ENCODE results near the gene NLRC3.

Gene NLRC3

DNA sequence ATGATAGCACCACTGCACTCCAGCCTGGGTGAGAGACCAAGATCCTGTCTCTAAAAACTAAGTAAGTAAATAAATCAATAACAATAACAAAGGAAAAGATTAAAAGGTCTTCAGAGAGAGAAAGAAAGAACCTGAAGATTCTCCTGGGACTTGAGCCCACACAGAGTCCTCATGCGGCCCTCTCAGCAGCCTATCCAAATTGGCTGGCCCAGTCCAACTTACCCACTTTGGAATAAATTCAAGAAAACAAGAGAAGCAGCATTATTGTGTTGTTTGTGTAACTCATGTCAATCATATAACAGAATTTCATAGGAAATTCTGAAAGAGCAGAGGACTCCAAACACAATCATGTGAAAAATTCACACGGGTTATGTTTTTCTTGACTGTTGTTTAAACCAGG is 30.4 kb upstream of the NLRC3 start:
- DNase-seq (ENCODE audit: insufficient read length, low spot score) (no peak), FAIRE-seq (no peak)
- no peak for TF ChIP-seq POLR2A (IDR thresholded peaks at IDR 0.05; ENCODE audit: low read depth, low read length)

DNA sequence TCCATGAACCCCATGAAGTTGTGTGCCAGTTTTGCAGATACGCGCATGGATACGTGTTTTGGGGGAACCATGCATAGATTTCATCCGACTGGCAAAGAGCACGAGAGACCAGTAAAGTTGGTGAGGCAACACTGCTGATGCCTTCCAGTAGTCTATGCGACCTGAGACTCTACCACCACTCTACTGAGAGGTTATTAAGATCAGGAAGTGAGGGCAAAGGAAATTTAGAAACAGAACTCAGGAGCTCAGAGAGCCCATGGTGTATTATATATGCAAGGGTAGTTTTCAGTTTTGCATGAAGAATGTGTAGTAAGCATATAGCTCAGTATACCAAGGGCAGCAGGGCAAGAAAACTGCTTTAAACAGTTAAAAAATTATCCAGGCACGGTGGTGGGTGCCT is 30.0 kb upstream of the NLRC3 start:
- no peak for DNase-seq (ENCODE audit: insufficient read length, low spot score)
- TF ChIP-seq POLR2A (IDR thresholded peaks at IDR 0.05; ENCODE audit: low read depth, low read length): no peak
- no peak for FAIRE-seq

DNA sequence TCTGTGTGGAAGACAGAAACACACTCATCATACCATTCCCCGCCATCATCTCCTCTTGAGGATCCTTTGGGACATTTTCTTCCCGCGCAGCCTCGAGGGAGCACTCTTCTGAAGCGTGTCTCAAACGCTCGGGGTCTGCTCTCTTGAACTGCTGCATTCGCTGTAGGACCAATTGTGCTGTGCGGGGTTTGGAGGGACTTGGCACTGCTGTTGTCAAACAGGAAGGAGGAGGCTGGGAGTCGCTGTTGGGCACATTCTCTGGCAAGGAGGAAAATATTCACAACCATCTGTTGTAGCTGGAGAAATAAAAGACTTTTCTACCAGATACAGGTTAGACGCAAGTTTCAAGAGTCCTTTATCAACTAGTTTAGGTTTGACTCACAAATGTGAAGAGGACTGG is 29.2 kb upstream of the NLRC3 start:
- DNase-seq (ENCODE audit: insufficient read length, low spot score): no peak
- no peak for TF ChIP-seq POLR2A (IDR thresholded peaks at IDR 0.05; ENCODE audit: low read depth, low read length)
- no peak for FAIRE-seq

DNA sequence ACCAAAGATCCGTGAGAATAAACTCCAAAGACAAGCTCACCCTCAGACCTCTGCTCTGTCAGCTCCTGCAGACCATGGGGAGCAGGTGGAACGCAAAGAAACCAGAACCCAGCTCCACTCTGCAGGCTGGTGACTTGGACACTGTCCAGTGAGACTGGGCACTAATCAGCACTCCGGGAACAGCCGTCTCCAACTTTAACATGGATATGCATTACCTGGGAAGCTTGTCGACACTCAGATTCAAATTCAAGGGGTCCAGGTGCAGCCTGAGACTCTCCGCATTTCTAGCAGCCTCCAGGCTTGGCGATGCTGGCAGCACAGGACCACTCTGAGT is 25.1 kb upstream of the NLRC3 start:
- no peak for TF ChIP-seq POLR2A (IDR thresholded peaks at IDR 0.05; ENCODE audit: low read depth, low read length)
- DNase-seq (ENCODE audit: insufficient read length, low spot score) (no peak), FAIRE-seq (no peak)

DNA sequence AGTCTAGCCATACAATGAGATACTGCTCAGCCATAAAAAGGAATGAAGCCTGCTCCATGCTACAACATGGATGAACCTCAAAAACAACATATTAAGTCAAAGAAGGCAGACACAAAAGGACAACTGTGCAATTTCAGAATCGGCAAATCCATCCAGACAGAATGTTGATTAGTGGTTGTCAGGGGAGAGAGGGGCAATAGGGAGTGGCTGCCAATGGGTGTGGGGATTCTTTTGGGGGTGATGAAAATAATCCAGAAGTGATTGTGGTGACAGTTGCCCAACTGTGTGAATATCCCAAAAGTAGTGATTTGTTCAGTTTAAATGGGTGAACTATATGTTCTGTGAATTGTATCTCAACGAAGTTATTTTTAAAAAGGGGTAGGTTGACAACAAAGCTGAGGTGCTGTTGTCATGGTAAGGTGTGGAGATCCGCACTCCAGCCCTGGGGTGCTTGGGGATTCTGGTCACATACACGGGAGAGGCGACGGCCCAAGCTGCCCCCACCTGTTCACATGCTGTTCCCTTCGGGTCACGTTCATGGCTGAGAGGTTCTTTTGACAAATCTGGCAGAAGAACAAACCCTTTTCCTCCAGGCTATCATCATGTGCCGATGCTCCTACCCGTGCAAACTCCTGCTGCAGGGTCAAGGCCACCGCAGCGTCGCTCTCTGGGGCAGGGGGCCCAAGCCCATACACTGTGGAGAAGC is 24.6 kb upstream of the NLRC3 start:
- no peak for FAIRE-seq
- DNase-seq (ENCODE audit: insufficient read length, low spot score): no peak
- no peak for TF ChIP-seq POLR2A (IDR thresholded peaks at IDR 0.05; ENCODE audit: low read depth, low read length)

DNA sequence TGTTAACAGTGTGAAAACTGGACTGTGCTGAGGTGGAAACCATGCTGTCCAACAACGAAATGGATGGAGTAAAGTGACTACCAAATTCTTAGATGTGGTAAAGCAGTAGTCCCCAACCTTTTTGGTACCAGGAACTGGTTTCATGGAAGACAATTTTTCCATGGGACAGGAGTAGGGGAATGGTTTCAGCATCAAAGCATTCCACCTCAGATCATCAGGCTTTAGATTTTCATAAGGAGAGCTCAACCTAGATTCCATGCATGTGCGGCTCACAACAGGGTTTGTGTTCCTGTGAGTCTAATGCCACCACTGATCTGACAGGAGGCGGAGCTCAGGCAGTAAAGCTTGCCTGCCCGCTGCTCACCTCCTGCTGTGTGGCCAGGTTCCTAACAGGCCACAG is 22.7 kb upstream of the NLRC3 start:
- no peak for DNase-seq (ENCODE audit: insufficient read length, low spot score)
- no peak for TF ChIP-seq POLR2A (IDR thresholded peaks at IDR 0.05; ENCODE audit: low read depth, low read length)
- no peak for FAIRE-seq

DNA sequence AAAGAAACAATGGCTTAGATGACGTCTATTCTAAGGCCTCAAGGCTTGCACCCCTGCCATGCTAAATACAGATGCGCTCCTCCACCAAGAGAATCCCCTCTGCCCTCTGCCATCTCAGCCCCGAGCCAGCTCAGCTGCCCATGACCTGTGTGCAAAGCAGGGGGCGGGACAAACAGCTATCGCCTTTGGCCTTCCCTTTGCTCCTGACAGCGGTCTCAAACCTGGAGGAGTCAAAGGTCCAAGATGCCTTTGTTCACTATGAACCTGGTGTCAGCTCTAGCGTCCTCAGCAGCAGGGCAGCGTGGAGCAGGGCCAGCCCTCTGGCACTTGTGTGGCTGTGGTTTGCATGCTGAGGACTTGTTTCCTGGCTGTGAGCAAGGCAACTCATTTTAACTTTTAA is 21.9 kb upstream of the NLRC3 start:
- FAIRE-seq (no peak), DNase-seq (ENCODE audit: insufficient read length, low spot score) (no peak)
- no peak for TF ChIP-seq POLR2A (IDR thresholded peaks at IDR 0.05; ENCODE audit: low read depth, low read length)

DNA sequence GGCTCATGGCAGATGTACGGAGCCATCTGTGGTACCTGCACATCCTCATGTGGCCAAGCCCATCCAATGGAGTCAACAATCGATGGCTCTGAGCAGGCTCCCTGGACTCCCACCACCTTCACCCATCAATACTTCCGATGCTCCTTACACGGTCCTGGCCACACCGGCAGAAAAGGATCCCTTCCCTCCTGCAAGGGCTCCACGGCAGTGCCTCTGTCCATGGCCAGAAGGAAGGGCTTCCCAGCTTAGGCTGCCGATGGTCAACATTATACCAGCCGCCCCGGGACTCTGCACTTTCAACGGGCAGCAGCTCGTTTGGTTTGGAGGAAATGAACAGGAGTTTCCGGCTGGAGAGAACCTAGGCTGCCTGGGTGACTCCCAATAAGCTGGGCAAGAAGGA is 21.0 kb upstream of the NLRC3 start:
- no peak for DNase-seq (ENCODE audit: insufficient read length, low spot score)
- no peak for FAIRE-seq
- no peak for TF ChIP-seq POLR2A (IDR thresholded peaks at IDR 0.05; ENCODE audit: low read depth, low read length)

DNA sequence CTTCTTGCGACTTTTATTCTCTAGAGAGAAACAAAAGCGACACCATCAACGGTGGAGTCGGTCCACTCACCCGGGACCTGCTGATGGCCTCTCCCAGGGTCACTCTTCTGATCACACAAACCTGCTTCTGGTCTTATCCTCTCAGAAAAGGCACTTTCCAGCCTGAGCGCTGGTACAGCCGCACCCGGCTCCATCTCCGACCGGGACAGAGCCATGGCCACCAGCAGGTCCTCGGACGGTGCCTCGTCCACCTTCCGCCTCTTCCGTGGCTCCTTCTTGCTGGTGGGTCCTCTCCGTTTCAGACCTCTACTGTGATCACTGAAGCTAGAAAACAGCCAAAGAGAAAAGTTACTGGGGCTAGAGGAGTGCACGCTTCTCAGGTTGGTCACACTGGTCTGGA is 20.5 kb upstream of the NLRC3 start:
- FAIRE-seq: no peak
- TF ChIP-seq POLR2A (IDR thresholded peaks at IDR 0.05; ENCODE audit: low read depth, low read length): no peak
- no peak for DNase-seq (ENCODE audit: insufficient read length, low spot score)

DNA sequence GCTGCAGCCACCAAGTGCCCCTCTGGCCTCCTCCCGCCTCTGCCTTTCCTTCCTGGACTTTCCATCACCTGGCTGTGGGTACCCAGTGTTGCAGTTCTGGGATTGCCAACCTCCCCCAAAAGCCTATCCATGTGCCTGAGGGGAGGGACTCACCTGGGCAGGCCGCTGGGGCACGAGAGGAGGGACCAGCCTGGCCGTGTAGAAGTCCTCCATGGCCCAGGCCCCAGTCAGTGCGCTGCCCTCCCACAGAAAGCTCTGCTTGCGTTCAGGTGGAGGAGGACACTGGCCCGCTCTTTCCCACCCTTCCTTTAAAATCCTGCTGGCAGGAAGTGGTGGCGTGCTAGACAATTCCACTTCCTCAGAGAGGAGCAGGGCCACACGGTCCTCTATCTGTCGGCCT is 20.0 kb upstream of the NLRC3 start:
- no peak for FAIRE-seq
- no peak for TF ChIP-seq POLR2A (IDR thresholded peaks at IDR 0.05; ENCODE audit: low read depth, low read length)

DNA sequence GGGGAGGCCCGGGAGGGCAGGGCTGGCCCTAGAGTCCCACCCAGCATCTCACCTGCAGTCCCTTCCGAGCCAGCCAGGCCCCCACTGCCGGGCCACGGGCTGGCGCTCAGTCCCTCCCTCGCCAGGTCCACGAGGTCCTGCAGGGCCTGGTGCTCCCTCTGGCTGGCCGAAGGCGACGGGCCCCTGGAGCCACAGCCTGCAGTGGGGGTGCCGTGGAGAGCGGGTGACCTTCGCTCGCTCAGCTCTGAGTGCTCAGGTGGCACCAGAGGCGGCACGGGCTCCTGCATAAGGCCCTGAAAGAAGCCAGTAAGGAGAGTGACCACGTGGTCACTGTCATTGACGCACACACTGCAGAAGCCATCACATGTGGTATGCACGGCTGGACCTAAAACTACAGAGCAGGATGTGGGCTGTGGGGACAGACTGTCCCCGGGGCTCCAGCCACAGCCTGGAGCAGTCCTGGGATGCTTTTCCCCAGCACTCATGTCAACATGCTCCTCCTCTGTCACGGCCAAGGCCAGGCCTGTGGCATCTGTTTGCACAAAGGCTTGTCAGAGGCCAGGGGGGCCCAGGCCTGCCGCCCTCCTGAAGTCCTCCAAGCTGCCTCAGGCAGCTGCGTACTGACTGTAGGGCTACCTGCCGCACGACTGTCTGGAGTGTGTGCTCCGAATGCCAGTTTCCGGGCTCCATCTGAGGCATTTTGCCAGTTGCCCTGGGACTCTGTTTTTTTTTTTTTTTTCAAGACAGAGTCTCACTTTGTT is 19.1 kb upstream of the NLRC3 start:
- FAIRE-seq (no peak), DNase-seq (ENCODE audit: insufficient read length, low spot score) (no peak)
- no peak for TF ChIP-seq POLR2A (IDR thresholded peaks at IDR 0.05; ENCODE audit: low read depth, low read length)

More for the DNA sequence above, 20.0 kb upstream of the NLRC3 start:
- no peak for DNase-seq (ENCODE audit: insufficient read length, low spot score)

DNA sequence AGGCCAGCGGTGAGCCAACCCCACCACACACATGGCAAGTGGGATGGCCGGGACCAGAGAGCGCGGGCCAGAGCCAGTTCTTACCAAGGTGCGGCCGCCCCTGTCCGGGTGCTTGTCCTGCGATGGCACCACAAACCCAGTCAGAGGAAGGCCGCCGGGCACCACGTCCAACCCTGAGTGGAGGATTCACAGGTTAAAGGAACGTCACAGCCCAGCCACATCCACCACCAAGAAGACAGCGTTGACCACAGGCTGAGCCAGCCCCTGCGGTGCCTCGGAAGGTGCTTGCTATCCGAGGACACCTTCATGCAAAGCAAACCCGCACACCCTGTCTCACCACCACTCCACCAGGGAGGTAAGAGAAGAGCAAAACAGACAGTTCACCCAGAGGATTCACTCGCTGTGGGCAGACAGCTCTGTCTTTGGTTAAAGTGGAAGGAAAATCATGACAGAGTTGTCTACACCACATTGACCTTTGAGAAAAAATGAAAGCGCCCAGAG is 18.4 kb upstream of the NLRC3 start:
- TF ChIP-seq POLR2A (IDR thresholded peaks at IDR 0.05; ENCODE audit: low read depth, low read length): no peak
- FAIRE-seq (no peak), DNase-seq (ENCODE audit: insufficient read length, low spot score) (no peak)

DNA sequence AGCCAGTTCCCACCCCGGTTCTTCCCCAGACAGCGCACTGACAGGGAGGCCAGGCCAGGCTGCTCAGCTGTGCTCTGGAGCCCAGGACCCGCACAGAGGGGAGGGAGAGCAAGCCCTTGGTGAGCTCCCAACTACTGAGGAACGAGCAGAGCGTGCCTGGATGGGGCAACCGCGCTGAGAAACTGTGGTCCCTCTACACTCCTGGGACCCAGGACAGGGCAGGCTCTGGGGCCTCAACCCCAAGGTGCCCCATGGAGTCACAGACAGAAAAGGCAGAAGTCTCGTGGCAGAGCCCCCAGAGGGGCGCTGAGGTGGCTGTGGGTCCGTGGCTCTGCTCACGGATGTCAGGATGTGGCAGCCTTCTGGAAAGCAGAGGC is 17.9 kb upstream of the NLRC3 start:
- TF ChIP-seq POLR2A (IDR thresholded peaks at IDR 0.05; ENCODE audit: low read depth, low read length): no peak
- FAIRE-seq: no peak
- no peak for DNase-seq (ENCODE audit: insufficient read length, low spot score)

DNA sequence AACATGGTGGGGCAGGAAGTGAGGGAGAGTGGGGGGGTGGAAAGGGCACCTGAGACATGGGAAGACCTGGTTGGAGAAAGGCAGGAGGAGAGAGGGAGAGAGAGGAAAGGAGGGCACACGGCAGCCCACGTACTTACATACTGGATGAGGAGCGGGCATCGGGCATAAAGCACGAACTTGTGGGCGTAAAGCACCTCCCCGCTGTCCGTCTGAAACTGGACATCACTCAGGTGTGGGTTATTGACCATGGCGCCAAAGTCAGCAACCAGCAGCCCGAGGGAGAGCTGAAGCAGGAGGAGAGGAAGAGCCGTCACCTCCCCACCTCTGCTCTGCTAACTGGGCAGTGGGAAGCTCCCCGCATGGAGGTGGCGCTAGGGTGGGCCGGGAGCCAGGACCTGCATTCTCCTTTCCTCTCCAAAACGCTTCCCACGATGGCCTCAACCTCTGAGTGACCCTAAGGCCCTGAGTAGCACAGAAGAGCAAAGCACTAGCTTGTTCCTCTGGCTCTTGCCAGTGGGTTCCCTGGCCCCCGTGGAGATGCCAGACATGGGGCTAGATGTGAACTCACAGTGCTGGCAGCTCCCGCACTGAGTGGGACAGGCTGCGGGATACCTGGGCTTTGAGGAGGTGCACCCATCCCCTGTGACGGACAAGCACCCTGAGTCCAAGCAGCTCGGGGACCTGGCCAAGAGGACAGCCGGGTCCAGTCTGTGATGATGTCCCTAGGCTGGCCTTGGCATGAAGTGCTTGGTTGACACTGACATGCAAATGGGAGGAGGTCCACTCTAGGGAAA is 17.3 kb upstream of the NLRC3 start:
- no peak for TF ChIP-seq POLR2A (IDR thresholded peaks at IDR 0.05; ENCODE audit: low read depth, low read length)
- FAIRE-seq: no peak
- DNase-seq (ENCODE audit: insufficient read length, low spot score): no peak

All from H54 (cell line).